Neural cell (in vitro differentiated cells): Measurements from ENCODE around the gene CALHM1. TPM values are rescaled to one million over a fixed set of nuclear protein-coding genes. Genes with fewer than 3 reads are reported as not detected.

ENCODE experiments used
- H2AFZ ChIP-seq: fragments of 200-600, 300-800 bp; sonication (generic), shearing (Covaris generic); 2 replicates; pipeline ENCODE4 v1.6.0; 2014; ENCODE audit warnings: low read depth, mild to moderate bottlenecking, antibody characterized with exemption, low read length, moderate library complexity
- H3F3A ChIP-seq: fragments of 200-600 bp; shearing (Covaris generic); 2 replicates; pipeline ENCODE4 v1.6.1; 2016; ENCODE audit warnings: mild to moderate bottlenecking, moderate library complexity, mixed read lengths, antibody characterized with exemption, low read length; ENCODE audit not compliant: insufficient read depth, poor library complexity, severe bottlenecking
- H3K27ac ChIP-seq: fragments of 200-600, 300-800 bp; sonication (generic), shearing (Covaris generic); 2 replicates; pipeline ENCODE4 v1.5.1; 2014; ENCODE audit warnings: mild to moderate bottlenecking, low read length, moderate library complexity
- H3K27me3 ChIP-seq: fragments of 300-800, 200-600 bp; sonication (generic), shearing (Covaris generic); 2 replicates; pipeline ENCODE4 v1.6.0; 2014; ENCODE audit warnings: mild to moderate bottlenecking, low read depth, low read length, moderate library complexity; ENCODE audit not compliant: insufficient read depth
- H3K36me3 ChIP-seq: fragments of 300-800, 200-600 bp; sonication (generic), shearing (Covaris generic); 2 replicates; pipeline ENCODE4 v1.5.1; 2014; ENCODE audit warnings: mild to moderate bottlenecking, antibody characterized with exemption, low read length, moderate library complexity; ENCODE audit not compliant: insufficient read depth
- H3K4me2 ChIP-seq: fragments of 300-800, 200-600 bp; sonication (generic), shearing (Covaris generic); 2 replicates; pipeline ENCODE4 v1.6.0; 2014; ENCODE audit warnings: mild to moderate bottlenecking, low read length
- H3K4me3 ChIP-seq: fragments of 300-800, 200-600 bp; sonication (generic), shearing (Covaris generic); 2 replicates; pipeline ENCODE4 v1.5.1; 2014; ENCODE audit warnings: mild to moderate bottlenecking, low read length, moderate library complexity
- H3K79me2 ChIP-seq: fragments of 200-600 bp; shearing (Covaris generic); replicated peaks from 2 replicates; pipeline ENCODE4 v1.6.0; 2014; ENCODE audit warnings: mild to moderate bottlenecking, low read length, moderate library complexity; ENCODE audit not compliant: insufficient read depth
- H3K9ac ChIP-seq: fragments of 300-800, 200-600 bp; sonication (generic), shearing (Covaris generic); 2 replicates; pipeline ENCODE4 v1.6.1; 2016; ENCODE audit warnings: mild to moderate bottlenecking, low read length, mixed read lengths
- H3K9me2 ChIP-seq: fragments of 200-600 bp; shearing (Covaris generic); 2 replicates; pipeline ENCODE4 v1.6.1; 2016; ENCODE audit warnings: mild to moderate bottlenecking, low read length, mixed read lengths; ENCODE audit not compliant: insufficient read depth
- H3K9me3 ChIP-seq: fragments of 200-600, 300-800 bp; sonication (generic), shearing (Covaris generic); 2 replicates; pipeline ENCODE4 v1.6.1; 2016; ENCODE audit warnings: mild to moderate bottlenecking, mixed run types, low read length, moderate library complexity, mixed read lengths
- H4K20me1 ChIP-seq: fragments of 200-600 bp; shearing (Covaris generic); 2 replicates; pipeline ENCODE4 v1.6.1; 2016; ENCODE audit warnings: mild to moderate bottlenecking, mixed run types; ENCODE audit not compliant: insufficient read depth
- CTCF ChIP-seq: fragments of 450-650 bp; IDR thresholded peaks from 2 replicates; pipeline ENCODE4 v1.5.1; 2014; ENCODE audit warnings: antibody characterized with exemption, mild to moderate bottlenecking, moderate library complexity; ENCODE audit not compliant: poor library complexity, severe bottlenecking
- EP300 ChIP-seq: fragments of 450-650 bp; conservative IDR thresholded peaks from 2 replicates; pipeline ENCODE4 v1.6.1; 2014; ENCODE audit warnings: antibody characterized with exemption, mild to moderate bottlenecking, moderate library complexity; ENCODE audit not compliant: poor library complexity, severe bottlenecking
- EZH2 ChIP-seq: fragments of 200-600, 300-800 bp; shearing (Covaris generic), sonication (generic); IDR thresholded peaks from 2 replicates; pipeline ENCODE4 v1.6.1; 2014; ENCODE audit warnings: antibody characterized with exemption, low read length, borderline replicate concordance, mild to moderate bottlenecking; ENCODE audit not compliant: insufficient read depth, poor library complexity, severe bottlenecking
- MXI1 ChIP-seq: fragments of 450-650 bp; conservative IDR thresholded peaks from 2 replicates; pipeline ENCODE4 v1.6.1; 2014; ENCODE audit warnings: antibody characterized with exemption, mild to moderate bottlenecking; ENCODE audit not compliant: poor library complexity, severe bottlenecking
- POLR2AphosphoS5 ChIP-seq: IDR thresholded peaks from 2 replicates; pipeline ENCODE4 v1.6.1; 2012
- RAD21 ChIP-seq: fragments of 450-650 bp; conservative IDR thresholded peaks from 2 replicates; pipeline ENCODE4 v1.6.1; 2014; ENCODE audit warnings: antibody characterized with exemption, mild to moderate bottlenecking, moderate library complexity
- REST ChIP-seq: IDR thresholded peaks from 2 replicates; pipeline ENCODE4 v1.6.1; 2012; ENCODE audit warnings: borderline replicate concordance
- SMC3 ChIP-seq: fragments of 450-650 bp; conservative IDR thresholded peaks from 2 replicates; pipeline ENCODE4 v1.6.1; 2014; ENCODE audit warnings: antibody characterized with exemption, mild to moderate bottlenecking, moderate library complexity; ENCODE audit not compliant: poor library complexity
- TAF1 ChIP-seq: IDR thresholded peaks from 2 replicates; pipeline ENCODE4 v1.6.1; 2012; ENCODE audit warnings: low read depth
- polyA plus RNA-seq: library from polyadenylated mRNA; depleted of rRNA; stranded (reverse); fragments of >200 nt; gene quantifications from 2 replicates; pipeline ENCODE4 v1.2.3, GENCODE V29; 2014

CALHM1 gene
- polyA plus RNA-seq, 1 donor from 2014 or later, result not detected

GRCh38 chr10:103442031-103442461 lies 16.7 kb downstream of the CALHM1 start:
- no peaks in the 10 kb centered on the region for H4K20me1 ChIP-seq
- H3K9ac ChIP-seq, result no peak overlapping the region
- no peaks in the 10 kb centered on the region for H3K9me3 ChIP-seq
- TF ChIP-seq POLR2AphosphoS5 (no peak), RAD21 (no peak), TAF1 (no peak), MXI1 (no peak)
- H3K27ac ChIP-seq, result no peak overlapping the region
- H3K4me3 ChIP-seq, result no peak overlapping the region
- no peak overlapping the region for H3K4me2 ChIP-seq
- peaks cover 7% of the 10 kb centered on the region for H3K36me3 ChIP-seq
- no peaks in the 10 kb centered on the region for H3K9me2 ChIP-seq
- H3K79me2 ChIP-seq, result no peaks in the 10 kb centered on the region
- H3K27me3 ChIP-seq, result no peaks in the 10 kb centered on the region
- no peak overlapping the region for H2AFZ ChIP-seq
- H3F3A ChIP-seq, result no peaks in the 10 kb centered on the region

GRCh38 chr10:103441611-103442010 lies 17.1 kb downstream of the CALHM1 start:
- no peaks in the 10 kb centered on the region for H3K27me3 ChIP-seq
- H3K27ac ChIP-seq, result no peak overlapping the region
- no peaks in the 10 kb centered on the region for H4K20me1 ChIP-seq
- no peaks in the 10 kb centered on the region for H3K9me2 ChIP-seq
- H3F3A ChIP-seq, result no peaks in the 10 kb centered on the region
- no peak overlapping the region for H3K4me2 ChIP-seq
- H3K36me3 ChIP-seq, result peaks cover 7% of the 10 kb centered on the region
- no peaks in the 10 kb centered on the region for H3K9me3 ChIP-seq
- H2AFZ ChIP-seq, result no peak overlapping the region
- no peaks in the 10 kb centered on the region for H3K79me2 ChIP-seq
- H3K9ac ChIP-seq, result no peak overlapping the region
- H3K4me3 ChIP-seq, result no peak overlapping the region
- TF ChIP-seq CTCF (no peak), MXI1 (no peak), SMC3 (no peak), EZH2 (no peak), POLR2AphosphoS5 (no peak), EP300 (no peak), REST (no peak), RAD21 (no peak), TAF1 (no peak)

- no peak overlapping the region for H3K4me2 ChIP-seq
- no peak overlapping the region for H3K9ac ChIP-seq
- H3K9me2 ChIP-seq, result no peaks in the 10 kb centered on the region
- H3K79me2 ChIP-seq, result no peaks in the 10 kb centered on the region
- no peak overlapping the region for H3K4me3 ChIP-seq
- H3K27ac ChIP-seq, result no peak overlapping the region
- TF ChIP-seq RAD21, result no peak
- no peak for TF ChIP-seq POLR2AphosphoS5
- no peak for TF ChIP-seq MXI1
- no peak for TF ChIP-seq EP300
- no peak for TF ChIP-seq CTCF
- no peak for TF ChIP-seq REST
- no peak for TF ChIP-seq SMC3
- TF ChIP-seq EZH2, result no peak
- TF ChIP-seq TAF1, result no peak
- H3K27me3 ChIP-seq, result no peaks in the 10 kb centered on the region
- peaks cover 7% of the 10 kb centered on the region for H3K36me3 ChIP-seq
- H3F3A ChIP-seq, result no peaks in the 10 kb centered on the region
- no peaks in the 10 kb centered on the region for H4K20me1 ChIP-seq
- no peak overlapping the region for H2AFZ ChIP-seq
- H3K9me3 ChIP-seq, result no peaks in the 10 kb centered on the region
Observed at GRCh38 chr10:103441206-103441605, 17.5 kb downstream of the CALHM1 start.
